ENCODE measurements around the gene ALDH1B1.
"Not testable (repeated sequence)": the region's sequence is repeated elsewhere in the genome, so short reads cannot be mapped to it uniquely, and the experiment has no call there.

ALDH1B1 gene

DNA sequence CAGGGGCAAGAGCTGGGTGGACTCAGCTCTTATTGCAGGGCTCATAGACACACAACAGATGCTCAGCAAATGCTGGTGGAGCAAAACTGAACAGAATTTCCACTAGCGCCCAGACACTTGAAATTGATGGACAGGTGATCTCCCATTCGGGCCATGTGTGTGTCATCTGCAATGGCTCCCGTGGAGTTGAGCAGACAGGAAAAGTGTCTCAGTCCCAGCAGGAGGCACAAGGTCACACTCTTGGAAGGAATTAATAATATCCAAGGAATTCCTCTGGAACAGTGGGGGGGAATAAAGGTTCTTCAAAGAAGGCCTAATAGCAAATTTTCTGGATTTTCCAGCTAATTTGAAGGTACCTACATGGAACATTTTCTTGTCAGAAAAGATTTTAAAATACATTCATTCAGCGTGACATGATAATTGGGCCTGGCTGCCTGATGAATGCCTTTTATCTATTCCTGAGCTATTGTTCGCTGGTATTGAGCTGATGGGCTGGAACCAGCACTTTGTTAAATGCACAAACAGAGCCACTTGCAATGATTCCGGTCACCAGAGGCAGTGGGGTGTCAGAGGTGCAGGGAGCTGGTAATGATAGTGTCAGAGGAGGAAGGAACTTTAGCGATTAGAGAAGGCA, 31.5 kb upstream of the ALDH1B1 start:
- DNase-seq (ENCODE audit: insufficient read length, low spot score) (no peak), FAIRE-seq (no peak)

DNA sequence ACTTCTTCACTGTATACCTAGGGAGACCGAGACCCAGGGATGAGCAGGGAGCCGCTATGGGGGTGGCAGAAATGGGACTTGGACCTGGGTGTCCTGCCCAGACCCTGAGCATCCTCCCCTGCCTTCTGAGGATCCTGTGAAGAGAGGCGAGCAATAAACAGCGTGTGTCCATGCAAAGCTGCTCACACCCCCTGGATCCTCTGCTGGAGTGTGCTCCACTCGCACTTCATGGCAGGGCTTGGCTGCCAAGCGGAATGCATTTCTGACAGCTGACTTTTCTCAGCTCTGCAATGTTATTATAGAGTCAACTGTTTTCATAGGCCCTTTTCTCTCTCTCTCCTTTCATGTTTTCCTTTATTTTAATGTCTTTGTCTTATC, 31.0 kb upstream of the ALDH1B1 start:
- no peak for FAIRE-seq
- DNase-seq (ENCODE audit: insufficient read length, low spot score), result no peak

DNA sequence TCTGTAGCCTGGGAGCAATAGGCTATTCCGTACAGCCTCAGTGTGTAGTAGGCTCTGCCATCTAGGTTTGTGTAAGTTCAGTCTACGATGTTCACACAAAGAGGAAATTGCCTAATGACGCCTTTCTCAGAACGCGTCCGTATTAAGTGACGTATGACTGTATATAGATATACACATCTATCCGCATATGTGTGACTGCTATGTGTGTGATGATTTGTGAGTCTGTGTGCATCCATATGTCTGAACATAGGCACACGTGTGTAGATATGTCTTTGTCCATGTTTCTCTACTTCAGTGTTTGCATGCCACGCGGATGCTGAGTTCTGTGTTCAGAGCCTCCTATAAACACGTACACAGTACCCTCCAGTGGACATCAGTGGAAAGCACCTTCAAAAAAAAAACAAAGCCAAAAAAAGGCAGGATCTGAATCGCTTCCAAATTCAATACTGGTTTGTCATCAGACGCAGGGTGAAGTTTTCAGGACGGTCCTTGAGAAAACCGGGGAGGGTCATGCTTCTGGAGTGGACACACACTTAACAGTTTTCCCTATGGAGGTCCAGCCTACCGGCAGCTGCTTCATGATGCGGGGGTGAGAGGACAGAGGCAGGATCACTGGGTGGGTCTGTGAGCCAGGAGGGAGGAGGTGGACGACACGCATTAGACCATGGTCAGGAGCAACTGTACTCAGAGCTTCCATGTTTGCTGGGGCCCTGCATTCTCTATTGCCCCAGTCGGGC, 29.5 kb upstream of the ALDH1B1 start:
- FAIRE-seq, result peak; percentile 86
- peak; percentile 28 for DNase-seq (ENCODE audit: insufficient read length, low spot score)

DNA sequence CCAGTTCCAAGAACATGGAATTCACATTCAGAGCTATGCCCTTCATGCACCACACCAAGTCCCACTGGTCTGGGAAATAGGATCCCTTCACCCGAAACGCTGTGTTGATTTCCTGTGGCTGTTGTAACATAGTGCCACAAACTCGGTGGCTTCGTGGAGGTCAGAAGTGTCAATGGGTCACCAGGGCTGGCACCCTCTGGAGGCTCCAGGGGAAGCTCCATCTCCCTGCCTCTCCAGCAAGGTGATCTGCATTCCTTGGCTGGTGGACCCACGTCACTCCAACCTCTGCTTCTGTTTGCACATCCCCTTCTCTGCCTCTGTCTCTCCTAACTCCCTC, 28.9 kb upstream of the ALDH1B1 start:
- DNase-seq (ENCODE audit: insufficient read length, low spot score) (no peak), FAIRE-seq (no peak)

DNA sequence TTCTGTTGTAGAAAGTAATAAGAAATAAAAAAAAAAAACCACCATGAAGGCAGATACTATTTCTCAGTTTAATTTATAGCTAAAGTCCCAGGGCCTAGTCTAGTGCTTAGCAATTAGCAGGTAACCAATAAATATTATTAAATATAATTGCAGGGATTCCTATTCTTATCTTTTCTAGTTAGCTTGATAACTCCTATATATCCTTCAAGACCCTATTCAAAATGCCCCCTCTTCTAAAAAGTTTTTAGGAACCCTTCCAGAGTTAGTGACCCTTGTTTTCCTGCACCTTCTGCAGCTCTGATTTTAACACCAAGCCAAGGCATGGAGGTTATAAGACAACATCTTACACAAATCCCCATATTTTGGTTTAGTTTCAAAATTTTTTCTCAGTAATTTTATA, 24.6 kb upstream of the ALDH1B1 start:
- FAIRE-seq (no peak), DNase-seq (ENCODE audit: insufficient read length, low spot score) (no peak)

DNA sequence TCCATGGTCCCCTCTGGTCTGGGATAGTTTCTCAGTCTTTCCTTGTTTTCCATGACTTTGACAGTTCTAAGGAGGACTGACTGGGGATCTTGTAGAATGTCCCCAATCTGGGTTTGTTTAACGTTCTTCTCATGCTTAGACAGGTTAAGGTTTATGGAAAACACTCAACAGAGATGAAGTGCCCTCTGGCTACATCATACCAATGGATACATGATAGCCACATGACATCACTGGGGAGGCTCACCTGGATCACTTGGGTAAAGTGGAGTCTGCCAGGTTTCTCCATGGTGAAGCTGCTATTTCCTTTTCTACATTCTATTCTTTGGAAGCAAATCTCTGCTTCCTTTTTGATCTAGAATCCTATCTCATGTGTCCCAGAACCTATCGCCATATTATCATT, 23.8 kb upstream of the ALDH1B1 start:
- FAIRE-seq, result no peak

DNA sequence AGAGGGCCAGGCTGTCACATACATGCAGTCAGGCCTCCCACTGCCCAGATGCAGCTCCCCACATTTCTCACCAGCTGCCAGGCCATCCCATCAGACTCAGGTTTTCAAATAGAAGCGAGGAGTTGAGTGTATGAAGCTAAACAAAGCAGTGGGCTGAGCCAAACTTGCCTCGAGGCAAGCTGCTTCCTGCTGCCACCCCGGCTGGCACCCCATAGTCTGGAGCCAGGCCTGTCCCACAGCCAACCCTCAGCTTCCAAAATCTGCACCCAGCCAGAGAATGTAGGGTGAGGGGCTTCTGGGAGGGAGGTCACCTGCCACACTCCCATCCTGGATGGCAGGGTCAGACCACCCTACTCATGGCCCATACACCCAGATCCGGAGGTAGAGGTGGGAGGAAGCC, 22.3 kb upstream of the ALDH1B1 start:
- FAIRE-seq (no peak), DNase-seq (ENCODE audit: insufficient read length, low spot score) (no peak)

More for the DNA sequence above, 23.8 kb upstream of the ALDH1B1 start:
- no peak for DNase-seq (ENCODE audit: insufficient read length, low spot score)

DNA sequence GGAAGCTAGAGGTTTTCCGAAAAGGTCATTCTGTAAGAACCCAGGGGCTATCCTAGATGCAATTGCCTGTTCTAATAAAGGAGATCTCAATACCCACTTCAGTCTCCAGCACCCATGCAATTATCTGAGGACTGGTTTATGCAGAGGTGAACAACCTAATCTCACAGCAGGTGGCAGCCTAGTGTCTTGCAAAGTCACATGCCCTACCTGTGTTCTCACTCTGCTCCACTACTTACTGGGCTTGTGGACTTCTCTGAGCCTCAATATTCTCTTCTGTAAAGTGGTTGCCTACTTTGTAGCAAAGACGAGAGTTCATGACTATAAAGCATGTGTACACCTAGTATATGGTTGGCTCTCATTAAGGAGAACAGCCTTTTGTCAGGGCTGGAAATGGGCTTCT, 21.0 kb upstream of the ALDH1B1 start:
- peak; percentile 51 for FAIRE-seq
- peak; percentile 35 for DNase-seq (ENCODE audit: insufficient read length, low spot score)

DNA sequence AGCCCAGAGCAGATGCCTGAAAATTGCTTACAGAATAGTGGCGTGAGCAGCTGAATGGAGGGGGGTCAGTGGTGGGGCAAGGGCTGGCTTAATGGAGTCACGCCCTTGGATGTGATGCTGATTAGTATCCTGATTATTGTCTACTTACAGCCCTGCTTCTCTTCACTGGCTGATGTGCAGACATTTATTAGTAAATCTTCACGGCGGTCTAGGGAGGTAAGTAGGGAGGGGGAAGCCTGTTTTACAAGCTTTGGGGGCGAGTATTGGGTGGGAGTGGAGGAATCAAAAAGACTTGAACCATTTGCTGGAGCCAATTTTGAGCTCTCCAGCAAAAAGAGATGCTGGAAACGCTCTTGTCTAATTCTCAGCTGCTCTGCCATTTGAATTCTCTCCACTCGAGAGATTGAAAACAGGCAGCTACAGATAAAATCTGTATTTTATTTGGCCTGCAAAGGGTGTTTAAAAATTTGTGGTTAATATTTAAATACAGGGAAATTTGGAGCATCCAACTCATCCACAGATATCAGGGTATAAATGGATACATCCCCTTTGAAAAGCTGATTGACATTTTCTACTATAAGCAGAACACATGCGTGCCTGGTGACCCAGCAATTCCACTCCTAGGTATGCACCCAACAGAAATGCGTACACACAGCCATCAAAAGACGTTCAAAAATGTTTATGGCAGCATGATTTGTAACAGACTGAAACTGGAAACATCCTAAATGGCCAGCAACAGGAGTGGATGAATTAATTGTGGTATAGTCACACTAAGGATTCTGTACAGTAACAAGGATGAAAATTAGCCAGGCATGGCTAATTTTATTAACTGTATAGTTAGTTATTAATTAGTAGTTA, 19.5 kb upstream of the ALDH1B1 start:
- no peak for DNase-seq (ENCODE audit: insufficient read length, low spot score)
- no peak for FAIRE-seq

DNA sequence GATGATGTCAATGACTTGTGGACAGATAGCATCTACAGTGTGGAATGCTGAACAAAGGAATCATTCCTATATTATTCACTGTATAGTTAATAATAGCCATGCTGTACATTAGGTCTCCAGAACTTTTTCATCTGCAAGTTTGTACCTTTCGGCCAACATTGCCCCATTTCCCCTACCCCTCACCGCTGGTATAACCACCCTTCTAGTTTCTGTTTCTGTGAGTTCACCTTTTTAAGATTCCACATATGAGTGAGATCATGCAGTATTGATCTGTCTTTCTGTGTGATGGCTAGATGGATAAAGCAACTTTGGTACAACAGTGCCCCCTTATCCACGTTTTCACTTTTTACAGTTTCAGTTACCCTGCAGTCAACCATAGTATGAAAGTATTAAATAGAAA, 18.8 kb upstream of the ALDH1B1 start:
- FAIRE-seq, result no peak

DNA sequence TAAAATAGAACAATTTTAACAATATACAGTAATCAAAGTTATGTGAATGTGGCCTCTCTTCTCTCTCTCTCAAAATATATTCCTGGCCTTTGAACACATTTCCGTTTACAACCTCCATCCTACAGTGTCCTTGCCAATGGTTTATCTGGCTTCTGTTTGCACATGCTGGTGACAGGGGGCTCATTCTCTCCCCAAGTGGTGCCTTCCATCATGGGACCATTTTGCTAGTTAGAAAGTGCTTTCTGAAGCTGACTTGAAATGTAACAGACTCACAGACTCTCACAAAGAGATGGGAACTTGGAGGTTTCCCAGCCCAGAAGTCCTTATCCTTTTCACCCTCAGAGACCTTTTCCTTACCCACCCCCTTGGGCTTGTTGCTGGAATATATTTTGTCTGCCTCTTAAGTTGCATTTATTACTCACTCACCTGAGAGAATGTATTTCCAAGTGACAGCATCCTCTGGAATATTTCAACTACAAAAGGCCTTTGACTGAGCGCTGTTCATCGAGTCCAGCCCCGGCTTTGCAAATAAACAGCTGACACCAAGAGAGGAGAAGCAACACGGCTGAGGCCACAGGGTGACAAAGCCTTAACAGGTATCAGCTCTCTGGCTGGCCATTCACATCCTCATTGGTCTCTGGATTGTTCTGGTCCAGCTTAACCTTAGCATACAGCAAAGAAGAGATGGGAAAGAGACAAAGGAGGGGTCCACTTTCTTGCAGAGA, 17.5 kb upstream of the ALDH1B1 start:
- DNase-seq (ENCODE audit: insufficient read length, low spot score), result no peak
- no peak for FAIRE-seq

More for the DNA sequence above, 18.8 kb upstream of the ALDH1B1 start:
- DNase-seq (ENCODE audit: insufficient read length, low spot score), result no peak

DNA sequence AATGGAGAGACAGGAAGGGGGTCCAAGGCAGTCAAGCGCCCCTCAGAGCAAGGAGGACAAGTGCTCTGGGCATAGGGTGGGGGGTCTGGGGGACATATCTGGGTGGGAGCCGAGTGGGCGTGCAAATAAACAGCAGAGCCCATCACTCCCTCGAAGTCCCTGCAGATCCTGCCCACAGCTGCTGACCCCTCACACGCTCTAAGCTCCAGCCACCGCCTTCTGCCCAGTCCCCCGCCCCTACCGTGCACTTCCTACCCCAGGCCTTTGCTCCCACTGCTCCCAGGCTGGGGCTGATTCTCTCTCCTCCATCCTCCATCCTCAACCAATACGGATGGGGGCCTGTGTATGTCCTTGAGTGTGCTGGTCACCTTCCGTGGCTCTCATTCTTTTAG, 16.9 kb upstream of the ALDH1B1 start:
- FAIRE-seq (no peak), DNase-seq (ENCODE audit: insufficient read length, low spot score) (no peak)

DNA sequence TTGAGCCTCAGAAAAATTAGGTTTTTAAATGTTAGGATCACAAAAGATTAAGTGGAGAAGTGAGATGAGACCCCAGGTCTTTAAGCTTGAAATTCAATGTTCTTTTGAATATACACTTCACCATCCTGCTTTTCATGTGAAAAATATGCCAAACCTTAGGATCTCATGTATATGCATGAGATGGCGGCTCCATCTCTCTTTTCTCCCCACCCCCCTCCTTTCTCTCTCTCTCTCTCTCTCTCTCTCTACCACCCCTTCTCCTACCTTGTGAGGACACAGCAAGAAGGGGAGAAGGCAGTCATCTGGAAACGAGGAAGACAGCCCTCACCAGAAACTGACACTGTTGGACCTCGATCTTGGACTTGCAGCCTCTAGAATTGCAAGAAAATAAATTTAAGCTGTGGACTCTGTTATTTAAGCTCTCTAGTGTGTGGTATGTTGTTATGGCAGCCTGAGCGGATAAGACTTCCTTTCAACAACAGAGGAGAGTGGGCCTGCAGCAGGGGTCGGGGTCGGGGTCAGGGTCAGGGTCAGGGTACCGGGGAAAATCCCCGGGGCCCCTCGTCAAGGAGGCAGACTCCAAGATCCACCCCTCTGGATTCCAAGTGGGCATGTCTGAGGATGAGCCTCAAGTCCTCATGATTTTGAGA, 16.4 kb upstream of the ALDH1B1 start:
- FAIRE-seq (no peak), DNase-seq (ENCODE audit: insufficient read length, low spot score) (no peak)

DNA sequence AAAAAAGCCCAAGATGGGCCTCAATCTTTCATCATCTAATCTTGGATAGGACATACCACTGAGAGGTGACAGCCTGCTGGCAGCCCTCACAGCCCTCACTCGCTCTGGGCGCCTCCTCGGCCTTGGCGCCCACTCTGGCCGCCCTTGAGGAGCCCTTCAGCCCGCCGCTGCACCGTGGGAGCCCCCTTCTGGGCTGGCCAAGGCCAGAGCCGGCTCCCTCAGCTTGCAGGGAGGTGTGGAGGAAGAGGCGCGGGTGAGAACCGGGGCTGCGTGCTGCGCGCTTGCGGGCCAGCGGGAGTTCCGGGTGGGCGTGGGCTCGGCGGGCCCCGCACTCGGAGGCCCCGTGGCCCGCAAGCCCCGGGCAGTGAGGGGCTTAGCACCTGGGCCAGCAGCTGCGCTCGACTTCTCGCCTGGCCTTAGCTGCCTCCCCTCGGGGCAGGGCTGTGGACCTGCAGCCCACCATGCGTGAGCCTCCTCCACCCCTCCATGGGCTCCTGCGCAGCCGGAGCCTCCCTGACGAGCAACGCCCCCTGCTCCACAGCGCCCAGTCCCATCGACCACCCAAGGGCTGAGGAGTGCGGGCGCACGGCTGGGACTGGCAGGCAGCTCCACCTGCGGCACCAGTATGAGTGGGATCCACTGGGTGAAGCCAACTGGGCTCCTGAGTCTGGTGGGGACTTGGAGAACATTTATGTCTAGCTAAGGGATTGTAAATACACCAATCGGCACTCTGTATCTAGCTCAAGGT, 15.0 kb upstream of the ALDH1B1 start:
- not testable (repeated sequence) for FAIRE-seq; DNase-seq (ENCODE audit: insufficient read length, low spot score)

DNA sequence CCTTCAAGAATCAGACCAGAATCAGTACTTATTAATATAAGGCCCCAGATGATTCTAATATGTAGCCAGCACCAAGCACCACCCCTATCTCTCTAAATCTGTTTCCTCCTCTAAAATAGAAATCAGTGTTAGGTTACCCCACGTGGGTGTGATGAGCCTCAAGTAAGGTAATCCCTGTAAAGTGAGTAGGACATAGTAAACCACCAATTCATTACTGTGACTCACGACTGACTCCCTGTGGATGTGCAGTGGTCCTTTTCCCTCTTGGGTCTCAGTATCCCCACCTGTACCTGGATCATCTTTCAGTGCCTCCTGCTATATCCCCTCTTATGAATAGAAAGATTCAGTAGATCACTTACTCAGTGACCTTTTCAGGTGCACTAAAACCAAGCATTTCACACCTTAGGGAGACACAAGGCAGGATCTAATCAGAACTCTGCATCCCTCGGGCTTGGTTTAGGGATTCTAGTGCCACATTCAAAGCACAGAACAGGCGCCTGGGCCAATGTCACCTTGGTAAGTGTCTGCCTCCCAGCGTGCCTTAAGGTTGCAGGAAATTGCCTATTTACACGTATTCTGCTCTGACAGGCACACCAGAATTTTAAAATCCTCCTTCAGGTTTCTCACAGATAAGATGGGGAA, 12.2 kb upstream of the ALDH1B1 start:
- FAIRE-seq, result no peak
- no peak for DNase-seq (ENCODE audit: insufficient read length, low spot score)

DNA sequence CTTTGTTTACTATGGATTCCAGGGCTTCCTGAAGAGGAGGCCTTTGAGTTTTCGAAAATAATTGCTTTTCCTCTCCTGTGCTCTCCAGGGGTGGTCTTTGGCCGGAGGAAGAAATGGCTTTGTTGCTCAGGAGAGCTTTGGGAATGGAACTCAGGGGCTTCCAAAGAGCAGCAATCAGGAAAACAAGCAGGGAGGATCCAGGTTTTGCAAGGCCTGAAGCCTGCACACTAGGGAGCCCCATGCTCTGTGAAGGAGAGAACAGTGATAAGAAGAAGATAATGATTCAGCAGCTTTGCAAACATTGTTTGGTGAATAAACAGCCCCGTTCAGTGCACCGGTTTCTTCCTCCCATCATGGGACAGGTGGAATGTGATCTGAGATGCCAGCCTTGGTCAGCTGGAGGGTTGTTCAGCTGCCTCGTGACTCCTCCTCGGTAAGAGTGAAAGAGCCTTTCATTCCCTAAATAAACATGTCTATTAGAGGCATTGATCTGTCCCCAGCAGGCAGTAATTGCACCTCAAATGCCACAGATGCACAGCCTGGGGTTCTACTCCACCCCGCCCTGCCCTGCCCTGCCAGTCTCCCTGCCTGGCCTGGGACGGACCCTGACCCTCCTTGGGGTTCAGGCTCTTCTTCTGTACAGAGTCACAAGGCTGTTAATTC, 11.5 kb upstream of the ALDH1B1 start:
- FAIRE-seq, result no peak
- DNase-seq (ENCODE audit: insufficient read length, low spot score), result no peak

DNA sequence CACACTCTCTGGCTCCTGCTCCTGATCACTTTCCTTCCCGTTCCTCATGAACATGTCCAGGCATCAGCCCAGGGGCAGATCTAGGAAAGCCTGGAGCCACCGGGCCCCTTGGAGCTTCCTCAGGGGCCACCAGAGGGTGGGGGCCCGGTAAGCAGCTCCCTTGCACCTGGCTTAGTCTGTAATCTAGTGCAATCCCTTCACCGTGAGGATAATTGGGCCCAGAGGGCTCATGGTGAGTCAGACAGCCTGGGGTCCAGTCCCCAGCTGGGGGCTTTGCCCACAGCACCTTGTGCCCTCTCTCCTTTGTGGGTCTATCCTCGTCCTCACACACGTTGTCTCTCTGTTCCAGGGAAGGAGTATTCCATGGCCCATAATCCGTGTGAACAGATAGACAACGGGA, 10.4 kb upstream of the ALDH1B1 start:
- DNase-seq (ENCODE audit: insufficient read length, low spot score) (no peak), FAIRE-seq (no peak)

DNA sequence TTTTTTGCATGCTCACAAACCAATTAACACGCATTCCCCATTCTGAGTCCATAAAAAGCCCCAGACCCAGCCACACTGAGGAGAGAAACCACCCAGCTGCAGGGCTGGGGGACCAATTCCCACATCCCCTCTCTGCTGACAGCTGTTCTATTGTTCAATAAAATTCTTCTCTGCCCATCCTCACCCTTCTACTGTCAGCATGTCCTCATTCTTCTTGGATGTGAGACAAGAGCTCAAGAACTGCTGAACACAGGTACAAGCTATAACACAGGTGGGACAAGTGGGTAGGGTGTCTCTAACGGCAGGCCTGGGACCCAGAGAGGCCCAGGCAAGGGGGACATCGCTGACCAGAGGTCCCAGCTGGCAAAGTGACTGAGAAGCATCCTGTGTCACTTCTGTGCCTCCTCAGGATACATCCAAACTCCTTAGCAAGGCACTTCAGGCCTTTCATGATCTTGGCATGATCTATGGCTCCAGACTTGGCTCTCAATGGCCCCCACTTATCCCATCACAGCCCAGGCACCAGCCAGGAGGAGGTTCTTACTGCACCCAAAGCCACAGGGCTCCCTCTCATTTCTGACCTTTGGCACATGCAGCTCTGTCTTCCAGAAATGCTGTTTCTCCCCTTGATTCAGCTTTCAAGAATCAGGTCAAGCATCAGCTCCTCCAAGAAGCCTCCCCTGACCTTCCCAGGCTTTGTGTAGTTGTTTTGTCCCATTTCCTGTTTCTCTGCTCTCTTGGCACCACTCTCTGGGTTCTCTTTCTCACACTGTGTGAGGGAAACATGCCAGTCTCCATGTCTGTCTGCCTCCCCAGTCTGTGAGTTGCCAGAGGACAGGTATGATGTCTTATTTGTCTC, 7.3 kb upstream of the ALDH1B1 start:
- FAIRE-seq (no peak), DNase-seq (ENCODE audit: insufficient read length, low spot score) (no peak)
